ENCODE data around the gene CLEC4D. TPM values are rescaled to one million over a fixed set of nuclear protein-coding genes. Genes with fewer than 3 reads are reported as not detected.

The CLEC4D gene
- polyA plus RNA-seq, 2 of the 4 experiments (the other 2 are of a cell fraction): not detected

- no peak overlapping the region for H3K4me2 ChIP-seq
- no peak for ATAC-seq
- no peaks in the 10 kb centered on the region for H3K4me1 ChIP-seq
- no peak overlapping the region for H3K4me3 ChIP-seq
- no peaks in the 10 kb centered on the region for H3K9me3 ChIP-seq
- no peak for FAIRE-seq
- no peak for DNase-seq (ENCODE audit: low read depth in 1 of 2, low spot score in 1 of 2)
- POLR2A ChIA-PET: no interaction called here
- CTCF ChIA-PET: no interaction called here
- TF ChIP-seq FOXS1 (CRISPR knock-in tag; IDR thresholded peaks at IDR 0.05): no peak
- no peak for TF ChIP-seq POLR2AphosphoS2 (conservative IDR thresholded peaks at IDR 0.05; ENCODE audit: low read length)
- no peak for TF ChIP-seq CBX8 (IDR thresholded peaks at IDR 0.05)
- TF ChIP-seq ELK1 (IDR thresholded peaks at IDR 0.05; ENCODE audit: low read depth, low read length): no peak
- TF ChIP-seq HES2 (IDR thresholded peaks at IDR 0.05): no peak
- TF ChIP-seq ATOH8 (CRISPR knock-in tag; IDR thresholded peaks at IDR 0.05; ENCODE audit: low read depth): no peak
- TF ChIP-seq EHF (CRISPR knock-in tag; IDR thresholded peaks at IDR 0.05): no peak
- no peak for TF ChIP-seq EHMT2 (IDR thresholded peaks at IDR 0.05; ENCODE audit: low read depth)
- TF ChIP-seq KDM5A (IDR thresholded peaks at IDR 0.05): no peak
- no peak for TF ChIP-seq FOSB (CRISPR knock-in tag; IDR thresholded peaks at IDR 0.05)
- no peak for TF ChIP-seq CHD2 (IDR thresholded peaks at IDR 0.05; ENCODE audit: low read length, partially characterized antibody)
- no peak for TF ChIP-seq POLR2A (IDR thresholded peaks at IDR 0.05; ENCODE audit: low read length)
- no peak for TF ChIP-seq NR3C1 (IDR thresholded peaks at IDR 0.05)
- no peak for TF ChIP-seq RARB (CRISPR knock-in tag; IDR thresholded peaks at IDR 0.05)
- H3K27ac ChIP-seq: no peak overlapping the region
These were observed 47.1 kb upstream of the CLEC4D start for GRCh38 chr12:8466241-8466640.

GRCh38 chr12:8471090-8471489, 42.2 kb upstream of the CLEC4D start:
- FAIRE-seq (no peak), ATAC-seq (no peak), DNase-seq (ENCODE audit: low read depth in 1 of 2, low spot score in 1 of 2) (no peak)
- WGBS (ENCODE audit: missing lambda C conversion rate): 3% methylated on average over 1 of the region's 1 CpG
- peak; percentile 84 for TF ChIP-seq MAFK (IDR thresholded peaks at IDR 0.05; ENCODE audit: partially characterized antibody)
- TF ChIP-seq KDM1A (IDR thresholded peaks at IDR 0.05; ENCODE audit: low read depth): no peak
- Histone ChIP-seq H3K4me3 (no peak overlapping the region), H3K4me1 (no peaks in the 10 kb centered on the region), H3K27ac (no peak overlapping the region), H3K9me3 (no peaks in the 10 kb centered on the region), H3K4me2 (no peak overlapping the region)
- ChIA-PET POLR2A (no interaction called here), CTCF (no interaction called here)

- DNase-seq (ENCODE audit: low read depth in 1 of 2, low spot score in 1 of 2): no peak
- H3K4me3 ChIP-seq: no peak overlapping the region
- no peak for ATAC-seq
- TF ChIP-seq EHF (CRISPR knock-in tag; IDR thresholded peaks at IDR 0.05) (no peak), FOSB (CRISPR knock-in tag; IDR thresholded peaks at IDR 0.05) (no peak), BHLHE40 (IDR thresholded peaks at IDR 0.05; ENCODE audit: low read depth, low read length) (no peak), EHMT2 (IDR thresholded peaks at IDR 0.05; ENCODE audit: low read depth) (no peak), CHD4 (IDR thresholded peaks at IDR 0.05; ENCODE audit: borderline replicate concordance) (no peak)
- no peaks in the 10 kb centered on the region for H3K9me3 ChIP-seq
- ChIA-PET CTCF (no interaction called here), POLR2A (no interaction called here)
- H3K4me1 ChIP-seq: no peaks in the 10 kb centered on the region
- no peak overlapping the region for H3K27ac ChIP-seq
- no peak for FAIRE-seq
- no peak overlapping the region for H3K4me2 ChIP-seq
These were observed 37.6 kb upstream of the CLEC4D start for GRCh38 chr12:8475508-8476203.

- Histone ChIP-seq H3K27ac (no peak overlapping the region), H3K4me3 (no peak overlapping the region), H3K4me1 (no peaks in the 10 kb centered on the region), H3K9me3 (no peaks in the 10 kb centered on the region), H3K4me2 (no peak overlapping the region)
- FAIRE-seq: no peak
- DNase-seq (ENCODE audit: low read depth in 1 of 2, low spot score in 1 of 2): no peak
- ChIA-PET POLR2A (no interaction called here), CTCF (no interaction called here)
- ATAC-seq: no peak
- TF ChIP-seq FOSB (CRISPR knock-in tag; IDR thresholded peaks at IDR 0.05) (no peak), RCOR1 (IDR thresholded peaks at IDR 0.05; ENCODE audit: low read depth, low read length) (no peak), ESRRA (IDR thresholded peaks at IDR 0.05; ENCODE audit: borderline replicate concordance, low read length) (no peak), ZC3H11A (IDR thresholded peaks at IDR 0.05) (no peak), PBX3 (IDR thresholded peaks at IDR 0.05) (no peak), EHMT2 (IDR thresholded peaks at IDR 0.05; ENCODE audit: low read depth) (no peak), EP300 (IDR thresholded peaks at IDR 0.05) (no peak), GATA3 (IDR thresholded peaks at IDR 0.05; ENCODE audit: borderline replicate concordance) (no peak), HDAC2 (IDR thresholded peaks at IDR 0.05) (no peak), ELK1 (IDR thresholded peaks at IDR 0.05; ENCODE audit: low read depth, low read length) (no peak), HES2 (IDR thresholded peaks at IDR 0.05) (no peak)
- WGBS (ENCODE audit: missing lambda C conversion rate): 0% methylated on average over 2 of the region's 2 CpGs
These were observed 30.7 kb upstream of the CLEC4D start for GRCh38 chr12:8482571-8483061.
